GM18526 (cell line): ENCODE data around the gene CEACAM21.

ENCODE experiments used
- POLR2A ChIP-seq: IDR thresholded peaks from 3 replicates; pipeline ENCODE4 v1.6.1; 2011; ENCODE audit not compliant: insufficient read length; ENCODE audit errors: extremely low read depth

The CEACAM21 gene

GRCh38 chr19:41545547-41545946 is 30.4 kb upstream of the CEACAM21 start:
- no peak for TF ChIP-seq POLR2A

GRCh38 chr19:41546386-41546789 is 29.6 kb upstream of the CEACAM21 start:
- TF ChIP-seq POLR2A: no peak

GRCh38 chr19:41546961-41547360 is 29.0 kb upstream of the CEACAM21 start:
- no peak for TF ChIP-seq POLR2A

- no peak for TF ChIP-seq POLR2A
Observed at GRCh38 chr19:41547569-41547968, 28.4 kb upstream of the CEACAM21 start.

GRCh38 chr19:41548047-41548446 is 27.9 kb upstream of the CEACAM21 start:
- TF ChIP-seq POLR2A: no peak

GRCh38 chr19:41548954-41549688 is 26.8 kb upstream of the CEACAM21 start:
- peak; percentile 90 for TF ChIP-seq POLR2A

- no peak for TF ChIP-seq POLR2A
Observed at GRCh38 chr19:41549884-41550283, 26.1 kb upstream of the CEACAM21 start.

- no peak for TF ChIP-seq POLR2A
Observed at GRCh38 chr19:41551212-41551610, 24.8 kb upstream of the CEACAM21 start.

- TF ChIP-seq POLR2A: no peak
Observed at GRCh38 chr19:41551711-41552110, 24.3 kb upstream of the CEACAM21 start.

GRCh38 chr19:41552558-41552957 is 23.4 kb upstream of the CEACAM21 start:
- no peak for TF ChIP-seq POLR2A

- no peak for TF ChIP-seq POLR2A
Observed at GRCh38 chr19:41553804-41554203, 22.2 kb upstream of the CEACAM21 start.

- no peak for TF ChIP-seq POLR2A
Observed at GRCh38 chr19:41554907-41555306, 21.1 kb upstream of the CEACAM21 start.

- no peak for TF ChIP-seq POLR2A
Observed at GRCh38 chr19:41555748-41556147, 20.2 kb upstream of the CEACAM21 start.

GRCh38 chr19:41563854-41564514 is 12.0 kb upstream of the CEACAM21 start:
- TF ChIP-seq POLR2A: no peak

GRCh38 chr19:41564515-41565378 is 11.2 kb upstream of the CEACAM21 start:
- TF ChIP-seq POLR2A: no peak

- no peak for TF ChIP-seq POLR2A
Observed at GRCh38 chr19:41565379-41565720, 10.6 kb upstream of the CEACAM21 start.

GRCh38 chr19:41566001-41566400 is 10.0 kb upstream of the CEACAM21 start:
- TF ChIP-seq POLR2A: no peak
